CD4-positive, alpha-beta T cell treated with Interleukin-4 for 4 hours (primary cell): ENCODE data around the gene ASGR2.
A peak's percentile ranks its signal among the peaks of the same experiment; 100 is the strongest.
"Not testable (repeated sequence)": the region's sequence is repeated elsewhere in the genome, so short reads cannot be mapped to it uniquely, and the experiment has no call there.

Experiments used
- DNase-seq: peaks from one replicate; pipeline ENCODE4 v3.0.0-alpha.2; 2020

Gene ASGR2

DNA sequence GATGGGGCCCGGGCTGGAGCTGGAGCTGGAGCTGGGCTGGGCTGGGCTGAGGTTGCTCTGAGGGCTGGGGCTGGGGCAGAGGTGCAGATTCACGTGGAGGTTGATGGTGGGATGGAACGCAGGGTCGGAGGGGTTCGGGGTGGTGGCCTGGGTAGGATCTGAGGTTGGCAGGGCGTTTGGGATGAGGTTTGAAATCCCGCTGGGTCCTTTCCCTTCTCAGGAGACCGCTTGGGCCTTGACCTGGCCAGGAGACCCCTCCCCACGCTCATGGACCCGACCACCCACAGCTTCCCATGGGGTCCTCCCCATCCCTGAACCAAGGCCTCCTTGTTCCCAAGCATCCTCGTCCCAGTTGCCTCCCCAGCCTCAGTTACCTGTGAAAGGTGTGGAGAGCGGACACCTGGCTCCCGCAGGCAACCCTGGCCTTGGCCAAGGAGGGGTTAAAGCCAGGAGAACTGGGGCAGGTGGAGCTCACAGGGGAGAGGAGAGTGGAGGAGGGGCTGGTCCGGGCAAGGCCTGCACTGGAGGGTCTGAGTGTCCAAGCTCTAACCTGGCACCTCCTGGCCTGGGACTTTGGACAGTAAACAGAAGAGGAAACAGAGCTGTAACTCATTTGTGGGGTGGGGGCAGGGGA lies at the start of gene ASGR2:
ASGR2 (minus strand) TSS at position 582 of the 634 bp plus-strand sequence. CDS start 582 bp downstream, outside the sequence.
- DNase-seq: no peak

- not testable (repeated sequence) for DNase-seq
Observed at GRCh38 chr17:7159571-7159970, 44.9 kb upstream of the ASGR2 start.

DNA sequence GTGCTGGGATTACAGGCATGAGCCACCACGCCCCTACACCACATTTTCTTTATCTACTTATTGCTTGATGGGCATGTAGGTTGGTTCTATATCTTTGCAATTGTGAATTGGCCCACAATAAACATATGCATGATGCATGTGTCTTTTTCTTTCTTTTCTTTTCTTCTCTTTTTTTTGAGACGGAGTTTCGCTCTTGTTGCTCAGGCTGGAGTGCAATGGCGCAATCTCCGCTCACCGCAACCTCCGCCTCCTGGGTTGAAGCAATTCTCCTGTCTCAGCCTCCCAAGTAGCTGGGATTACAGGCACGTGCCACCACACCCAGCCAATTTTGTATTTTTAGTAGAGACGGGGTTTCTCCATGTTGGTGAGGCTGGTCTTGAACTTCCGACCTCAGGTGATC lies 43.8 kb upstream of the ASGR2 start:
- DNase-seq: not testable (repeated sequence)

DNA sequence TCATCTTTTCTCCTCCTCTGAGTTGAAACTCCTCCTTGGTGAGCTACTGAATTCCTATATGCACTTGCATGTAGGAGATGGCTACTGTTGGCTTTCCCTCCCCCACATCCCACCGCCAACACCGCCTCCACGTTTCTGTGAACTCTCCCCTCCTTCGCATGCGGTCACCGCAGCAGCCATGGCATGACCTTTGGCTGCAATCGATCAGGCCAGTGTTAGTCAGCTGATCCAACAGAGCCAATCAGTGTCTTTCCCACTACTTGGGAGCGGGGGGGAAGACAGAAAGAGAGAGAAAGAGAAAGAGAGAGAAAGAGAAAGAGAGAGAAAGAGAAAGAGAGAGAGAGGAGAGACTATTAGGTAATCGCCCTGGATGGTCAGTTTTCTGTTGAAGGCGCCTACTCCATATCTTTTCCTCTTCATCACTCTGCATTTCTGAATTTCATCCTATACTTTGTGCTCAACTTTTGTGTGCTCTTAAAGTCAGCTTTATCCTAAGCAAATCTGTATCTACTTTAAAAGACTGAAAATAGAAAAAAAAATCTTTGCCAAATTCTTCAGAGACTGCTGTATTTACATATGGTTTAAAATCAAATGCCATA lies 41.8 kb upstream of the ASGR2 start:
- DNase-seq: no peak

- peak; percentile 16 for DNase-seq
Observed at GRCh38 chr17:7147772-7148171, 33.1 kb upstream of the ASGR2 start.

DNA sequence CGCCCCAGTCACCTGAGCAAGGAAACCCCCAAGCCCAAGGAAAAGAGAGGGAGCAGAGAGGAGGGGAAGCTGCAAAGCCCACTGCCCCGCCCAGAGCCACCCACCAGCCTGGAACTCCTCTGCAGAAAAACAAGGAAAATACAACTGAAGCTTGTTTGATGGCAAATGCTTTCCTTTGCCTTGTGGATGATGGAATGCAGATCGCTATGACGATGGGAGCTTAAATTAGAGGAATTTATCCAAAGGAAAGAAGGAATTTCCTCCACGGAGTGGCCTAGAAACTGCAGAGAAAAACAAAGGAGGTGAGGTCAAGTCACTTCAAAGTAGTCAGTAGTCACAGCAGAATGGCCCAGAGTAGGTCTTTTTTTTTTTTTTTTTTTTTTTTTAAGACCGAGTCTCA lies 31.5 kb upstream of the ASGR2 start:
- DNase-seq: no peak

GRCh38 chr17:7144213-7144612 lies 29.6 kb upstream of the ASGR2 start:
- DNase-seq: no peak

- no peak for DNase-seq
Observed at GRCh38 chr17:7141824-7142223, 27.2 kb upstream of the ASGR2 start.

DNA sequence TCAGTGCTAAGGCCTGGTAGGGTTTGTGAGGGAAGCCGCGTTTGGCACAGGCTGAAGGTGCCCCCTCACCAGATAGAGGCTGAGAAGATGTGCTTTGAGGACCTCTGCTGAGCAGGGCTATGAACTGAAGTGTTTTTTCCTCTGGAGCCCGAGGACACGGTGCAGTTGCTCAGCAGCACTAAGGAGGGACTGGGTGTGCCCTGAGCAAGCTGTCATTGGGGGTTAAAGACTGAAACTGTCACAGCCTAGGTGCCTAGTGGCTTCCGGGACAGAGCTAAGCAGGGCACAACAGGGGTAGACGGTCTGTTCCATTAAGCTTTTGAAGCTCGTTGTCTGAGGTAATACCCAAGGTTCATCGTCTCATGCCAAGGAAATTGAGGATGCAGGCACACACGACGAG lies 24.8 kb upstream of the ASGR2 start:
- no peak for DNase-seq

DNA sequence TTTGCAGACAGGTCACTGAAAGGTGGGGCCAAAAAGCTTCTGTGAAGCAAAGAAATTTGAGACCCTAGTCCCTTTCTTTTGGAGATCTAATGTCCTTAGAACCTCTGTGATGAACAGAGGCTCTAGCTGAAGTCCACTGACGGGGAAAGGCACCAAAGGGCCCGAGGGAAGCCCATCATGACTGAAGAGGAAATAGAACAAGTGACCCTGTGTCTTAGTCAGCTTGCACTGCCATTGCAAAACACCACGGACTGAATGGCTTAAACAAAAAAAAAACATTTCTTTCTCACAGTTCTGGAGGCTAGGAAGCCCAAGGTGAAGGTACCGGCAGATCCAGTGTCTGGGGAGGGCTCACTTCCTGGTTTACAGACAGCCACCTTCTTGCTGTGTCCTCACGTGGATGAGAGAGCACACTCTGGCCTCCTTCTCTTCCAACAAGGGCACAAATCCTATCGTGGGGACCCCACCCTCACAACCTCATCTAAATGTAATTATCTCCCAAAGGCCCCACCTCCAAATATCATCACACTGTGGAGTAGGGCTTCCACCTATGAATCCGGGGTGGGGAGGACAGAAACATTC lies 24.3 kb upstream of the ASGR2 start:
- no peak for DNase-seq

DNA sequence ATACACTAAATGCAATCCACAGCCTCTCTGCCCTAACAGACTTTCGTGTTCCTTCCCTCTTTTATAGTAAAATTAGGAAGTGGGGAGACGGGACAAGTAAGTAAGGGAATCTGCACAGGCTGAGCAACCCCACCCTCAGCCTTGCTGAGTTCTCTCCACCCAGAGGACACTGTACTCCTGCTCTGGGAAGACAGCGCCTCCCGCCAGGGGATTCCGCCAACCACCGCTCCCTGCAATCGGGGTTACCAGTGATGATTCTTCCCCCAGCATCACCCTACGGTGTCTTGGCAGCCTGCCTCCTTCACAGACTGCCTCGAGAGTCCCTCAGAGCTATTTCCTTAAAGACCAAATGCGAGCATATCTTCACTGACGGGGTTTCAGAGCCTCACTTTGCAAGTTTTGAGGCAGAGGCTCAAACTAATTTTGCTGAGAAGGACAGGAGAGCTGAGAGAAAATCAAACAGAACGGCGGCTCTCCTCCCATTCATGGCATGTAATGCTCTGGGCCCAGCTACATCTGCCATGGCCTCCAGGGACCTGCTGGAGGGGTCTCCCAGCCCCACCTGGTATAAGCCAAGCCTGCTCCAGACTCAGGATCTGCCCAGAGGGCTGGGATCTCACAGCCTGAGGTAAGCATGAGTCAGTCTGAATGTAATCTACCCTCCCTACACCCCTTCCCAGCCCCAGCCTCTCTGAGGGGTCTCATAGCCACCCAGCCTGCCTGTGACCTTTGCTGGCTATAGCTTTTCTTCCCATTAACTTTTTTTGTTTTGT lies 22.7 kb upstream of the ASGR2 start:
- no peak for DNase-seq

DNA sequence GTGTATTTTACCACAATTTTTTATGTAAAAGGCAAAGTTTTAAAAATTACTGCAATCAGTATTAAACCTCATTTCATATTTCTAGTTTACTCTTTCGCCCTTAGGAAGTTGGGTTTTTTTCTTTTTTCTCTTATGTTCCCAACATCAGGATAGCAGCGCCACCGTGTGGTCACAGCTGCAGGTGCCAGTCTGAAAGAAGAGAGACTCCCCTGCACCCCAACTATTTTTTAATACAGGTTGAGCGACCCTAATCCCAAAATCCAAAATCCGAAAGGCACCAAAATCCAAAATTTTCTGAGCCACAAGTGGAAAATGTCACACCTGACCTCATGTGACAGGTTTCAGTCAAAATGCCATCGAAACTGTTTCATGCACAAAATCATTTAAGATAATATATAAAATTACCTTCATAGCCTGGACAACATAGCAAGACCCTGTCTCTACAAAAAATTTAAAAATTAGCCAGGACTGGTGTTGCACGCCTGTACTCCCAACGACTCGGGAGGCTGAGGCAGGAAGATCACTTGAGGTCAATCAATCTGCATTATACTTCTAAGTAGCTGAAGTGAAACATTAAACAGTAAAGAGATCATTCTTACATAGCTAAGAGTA lies 21.8 kb upstream of the ASGR2 start:
- DNase-seq: peak; percentile 75

- DNase-seq: no peak
Observed at GRCh38 chr17:7133916-7134315, 19.3 kb upstream of the ASGR2 start.

DNA sequence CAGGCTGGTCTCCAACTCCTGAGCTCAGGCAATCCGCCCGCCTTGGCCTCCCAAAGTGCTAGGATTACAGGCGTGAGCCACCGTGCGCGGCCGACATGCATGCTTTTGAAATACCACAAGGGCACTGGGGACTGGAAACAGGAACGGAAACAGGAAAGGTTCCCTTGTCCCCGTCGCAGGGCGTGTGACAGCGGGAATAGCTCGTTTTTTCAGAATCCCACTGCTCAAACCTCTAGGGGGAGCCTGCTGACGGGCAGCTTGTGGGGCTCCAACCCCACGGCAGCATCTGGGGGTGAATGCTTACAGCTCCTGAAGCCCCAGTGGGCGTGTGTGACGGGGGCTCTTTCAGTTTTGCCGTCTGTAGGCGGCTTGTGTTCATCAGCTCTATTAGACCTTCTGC lies 18.8 kb upstream of the ASGR2 start:
- DNase-seq: peak; percentile 56

DNA sequence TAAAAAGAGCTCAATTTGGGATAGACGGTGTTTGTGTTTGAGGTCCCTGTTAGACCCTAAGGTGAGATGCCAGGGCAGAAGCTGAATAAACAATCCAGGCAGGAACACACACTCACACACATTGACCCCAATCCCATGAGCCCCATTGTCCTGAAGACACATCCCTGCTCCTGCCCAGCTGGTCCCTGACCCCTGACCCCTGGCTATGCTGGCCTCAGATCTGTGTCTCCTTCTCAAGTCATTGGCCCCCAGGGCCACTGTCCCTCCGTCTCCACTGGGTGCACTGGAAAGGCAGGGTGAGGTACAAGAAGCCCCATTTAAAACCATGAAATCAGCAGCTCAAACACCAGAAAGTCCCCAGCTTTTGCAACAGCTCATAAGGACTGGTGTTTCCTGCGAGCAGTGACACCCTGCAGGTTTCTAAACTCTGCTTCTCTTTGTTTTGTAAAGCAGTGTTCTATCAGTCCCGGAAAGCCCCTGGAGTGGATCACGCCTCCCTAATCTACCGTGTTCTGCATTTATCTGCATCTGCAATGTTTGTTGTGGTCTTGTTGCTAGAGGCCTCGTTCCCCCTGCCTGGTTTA lies 18.0 kb upstream of the ASGR2 start:
- peak; percentile 90 for DNase-seq

GRCh38 chr17:7131423-7131791 lies 16.8 kb upstream of the ASGR2 start:
- DNase-seq: no peak

- no peak for DNase-seq
Observed at GRCh38 chr17:7130621-7131422, 16.2 kb upstream of the ASGR2 start.

DNA sequence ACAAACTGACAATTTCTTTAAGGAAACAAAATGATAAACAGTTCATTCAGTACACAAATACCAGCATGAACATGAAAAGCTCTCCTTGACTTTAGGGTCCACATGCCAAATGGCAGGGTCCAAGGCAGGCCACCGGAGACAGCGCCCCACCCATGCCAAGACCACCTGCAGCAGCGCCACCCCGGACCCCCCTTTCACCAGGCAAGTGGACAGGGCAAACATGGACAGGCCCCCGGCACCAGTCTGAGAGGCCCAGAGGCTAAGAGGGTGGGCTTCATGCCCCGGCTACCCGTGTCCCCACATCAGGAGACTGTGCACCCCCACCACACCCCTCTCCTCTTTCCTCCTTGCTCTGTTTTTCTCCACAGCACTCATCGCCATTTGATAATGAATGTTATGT lies 14.7 kb upstream of the ASGR2 start:
- no peak for DNase-seq

DNA sequence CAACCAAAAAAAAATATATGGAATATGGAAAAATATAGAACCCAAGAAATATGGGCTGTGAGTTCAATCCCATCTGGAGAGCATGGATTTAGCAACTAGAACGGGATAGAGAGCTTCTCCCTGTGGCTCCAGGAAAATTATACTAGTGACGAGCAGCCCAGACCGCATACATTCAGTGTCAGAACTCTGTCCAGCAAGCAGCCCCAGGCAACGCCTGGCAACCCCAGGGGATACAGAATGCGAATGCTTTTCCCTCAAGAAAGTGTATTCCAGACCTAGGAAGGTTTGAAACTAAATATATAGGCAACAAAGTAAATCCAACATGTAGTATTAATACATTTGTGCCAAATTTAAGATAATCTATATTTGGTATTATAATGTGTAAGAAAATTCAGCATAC lies 13.5 kb upstream of the ASGR2 start:
- no peak for DNase-seq

DNA sequence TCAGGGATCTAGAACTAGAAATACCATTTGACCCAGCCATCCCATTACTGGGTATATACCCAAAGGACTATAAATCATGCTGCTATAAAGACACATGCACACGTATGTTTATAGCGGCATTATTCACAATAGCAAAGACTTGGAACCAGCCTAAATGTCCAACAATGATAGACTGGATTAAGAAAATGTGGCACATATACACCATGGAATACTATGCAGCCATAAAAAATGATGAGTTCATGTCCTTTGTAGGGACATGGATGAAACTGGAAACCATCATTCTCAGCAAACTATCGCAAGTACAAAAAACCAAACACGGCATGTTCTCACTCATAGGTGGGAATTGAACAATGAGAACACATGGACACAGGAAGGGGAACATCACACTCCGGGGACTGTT lies 12.9 kb upstream of the ASGR2 start:
- not testable (repeated sequence) for DNase-seq

DNA sequence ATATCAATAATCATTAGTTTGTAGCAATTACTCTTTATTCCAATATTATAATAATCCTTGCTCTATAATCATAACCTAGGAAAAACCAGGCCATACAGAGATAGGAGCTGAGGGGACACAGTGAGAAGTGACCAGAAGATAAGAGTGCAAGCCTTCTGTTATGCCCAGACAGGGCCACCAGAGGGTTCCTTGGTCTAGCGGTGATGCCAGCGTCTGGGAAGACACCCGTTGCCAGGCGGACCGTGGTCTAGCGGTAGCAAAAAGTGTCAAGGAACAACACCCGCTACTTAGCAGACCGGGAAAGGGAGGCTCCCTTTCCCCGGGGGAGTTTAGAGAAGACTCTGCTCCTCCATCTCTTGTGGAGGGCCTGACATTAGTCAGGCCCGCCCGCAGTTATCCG lies 11.8 kb upstream of the ASGR2 start:
- not testable (repeated sequence) for DNase-seq

- DNase-seq: no peak
Observed at GRCh38 chr17:7124923-7125322, 10.3 kb upstream of the ASGR2 start.
